GF-D8 (cell line): Measurements from ENCODE around the gene AKR1C8.

Source experiments
- DNase-seq: peaks from one replicate; lab custom pipeline; 2025; lab: John Stamatoyannopoulos, UW

AKR1C8 gene

DNA sequence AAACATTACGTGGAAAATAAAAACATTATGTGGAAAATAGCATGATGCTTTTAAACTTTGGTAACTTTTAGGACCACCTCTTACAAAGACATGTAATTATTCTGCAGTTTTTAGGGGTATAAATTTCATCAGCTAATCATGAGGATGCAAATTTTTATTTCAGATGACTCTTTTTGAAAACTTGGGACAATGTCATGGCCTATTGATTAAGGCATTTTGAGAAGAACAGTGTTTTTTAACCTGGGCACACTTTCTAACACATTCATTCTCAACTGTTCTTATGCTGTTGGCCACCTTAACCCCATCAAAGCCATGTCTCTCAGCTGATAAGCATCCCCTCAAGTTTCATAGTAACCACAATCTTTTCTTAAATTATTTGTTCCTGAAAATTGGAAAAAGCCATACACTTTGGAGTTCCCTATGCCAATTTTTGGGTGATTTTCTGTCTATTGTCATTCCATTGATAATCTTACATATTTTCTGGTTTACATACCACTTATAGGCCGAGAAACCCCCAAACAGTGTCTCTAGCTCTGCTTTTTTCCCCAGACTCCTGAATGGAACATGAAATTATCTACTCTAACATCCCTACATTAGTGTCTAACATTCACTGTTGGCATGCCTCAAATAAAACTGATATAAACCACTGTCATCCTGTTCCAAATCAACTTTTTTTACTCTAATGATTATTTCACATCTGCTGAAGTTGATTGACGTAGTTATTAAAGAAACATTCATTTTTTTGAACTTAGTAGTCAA is 76.1 kb downstream of the AKR1C8 start:
- no peak for DNase-seq

DNA sequence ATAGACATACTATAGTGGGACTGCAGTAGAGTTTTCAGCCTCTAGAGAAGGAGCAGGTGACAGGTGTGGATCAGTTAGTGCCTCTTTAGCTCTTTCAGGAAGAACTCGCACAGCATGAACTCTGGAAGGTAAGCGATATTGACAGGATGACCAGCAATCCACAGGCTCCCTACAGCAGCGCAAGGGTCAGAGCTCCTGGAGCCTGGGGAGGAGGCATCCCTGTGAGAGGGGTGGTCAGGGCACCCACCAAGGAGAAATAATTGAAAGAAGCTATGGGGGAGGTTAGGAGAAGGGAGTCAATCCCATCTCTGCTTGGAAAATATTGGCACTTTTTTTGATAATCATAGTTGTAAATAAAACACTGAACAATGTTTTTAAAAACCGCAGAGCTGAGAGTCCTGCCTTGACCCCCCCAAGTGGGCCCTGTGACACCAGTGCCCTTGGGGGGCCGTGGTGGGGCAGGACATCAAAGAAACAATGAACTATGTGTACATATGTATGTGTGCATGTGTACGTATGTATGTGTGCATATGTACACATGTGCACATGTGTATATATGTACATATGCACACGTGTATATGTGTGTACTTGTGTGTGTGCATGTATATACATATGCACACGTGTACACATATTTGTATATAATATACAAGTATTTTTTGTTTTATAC is 77.0 kb downstream of the AKR1C8 start:
- DNase-seq: no peak

DNA sequence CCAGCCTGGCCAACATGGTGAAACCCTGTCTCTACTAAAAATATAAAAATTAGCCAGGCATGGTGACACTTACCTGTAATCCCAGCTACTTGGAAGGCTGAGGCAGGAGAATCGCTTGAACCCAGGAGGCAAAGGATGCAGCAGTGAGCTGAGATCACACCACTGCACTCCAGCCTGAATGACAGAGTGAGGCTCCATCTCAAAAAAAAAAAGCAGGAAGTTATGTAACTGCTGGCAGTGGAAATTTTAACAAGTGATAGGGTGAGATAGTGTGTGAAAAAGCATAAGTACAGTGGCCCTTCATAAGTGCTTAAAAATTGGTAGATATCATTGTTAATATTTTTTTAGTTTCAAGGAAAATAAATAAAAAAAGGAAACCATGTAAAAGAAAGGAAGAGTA is 78.4 kb downstream of the AKR1C8 start:
- no peak for DNase-seq

DNA sequence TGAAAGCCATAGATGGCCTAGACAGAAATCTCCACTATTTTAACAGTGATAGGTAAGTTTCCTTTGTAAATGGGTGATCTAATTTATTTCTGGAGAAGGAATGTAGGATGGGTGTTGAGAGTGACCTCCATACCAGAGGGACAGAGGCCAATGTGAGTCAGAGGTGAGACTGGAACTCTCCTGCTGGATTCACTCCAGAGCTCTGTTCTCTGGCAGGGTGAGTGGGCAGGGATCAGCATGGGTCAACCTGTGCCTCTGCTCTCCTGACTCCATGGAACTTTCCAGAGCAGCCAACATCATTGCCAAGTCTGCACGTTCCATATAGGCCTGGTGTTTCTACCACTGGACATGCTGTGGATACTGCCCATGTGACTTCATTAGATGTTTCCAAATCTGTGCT is 79.3 kb downstream of the AKR1C8 start:
- DNase-seq: no peak
